ENCODE measurements around the gene PKP1. TPM values are rescaled to one million over a fixed set of nuclear protein-coding genes. Genes with fewer than 3 reads are reported as not detected.

The PKP1 gene
- total RNA-seq, 6 experiments from 2014 or later = not detected

DNA sequence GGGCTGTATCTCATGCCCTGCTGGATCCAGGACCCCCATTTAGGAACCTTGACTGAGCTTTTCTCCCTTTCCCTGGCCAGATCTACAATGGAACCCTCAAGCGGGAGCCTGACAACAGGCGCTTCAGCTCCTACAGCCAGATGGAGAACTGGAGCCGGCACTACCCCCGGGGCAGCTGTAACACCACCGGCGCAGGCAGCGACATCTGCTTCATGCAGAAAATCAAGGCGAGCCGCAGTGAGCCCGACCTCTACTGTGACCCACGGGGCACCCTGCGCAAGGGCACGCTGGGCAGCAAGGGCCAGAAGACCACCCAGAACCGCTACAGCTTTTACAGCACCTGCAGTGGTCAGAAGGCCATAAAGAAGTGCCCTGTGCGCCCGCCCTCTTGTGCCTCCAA, 29.8 kb downstream of the PKP1 start:
- ATAC-seq = no peak

DNA sequence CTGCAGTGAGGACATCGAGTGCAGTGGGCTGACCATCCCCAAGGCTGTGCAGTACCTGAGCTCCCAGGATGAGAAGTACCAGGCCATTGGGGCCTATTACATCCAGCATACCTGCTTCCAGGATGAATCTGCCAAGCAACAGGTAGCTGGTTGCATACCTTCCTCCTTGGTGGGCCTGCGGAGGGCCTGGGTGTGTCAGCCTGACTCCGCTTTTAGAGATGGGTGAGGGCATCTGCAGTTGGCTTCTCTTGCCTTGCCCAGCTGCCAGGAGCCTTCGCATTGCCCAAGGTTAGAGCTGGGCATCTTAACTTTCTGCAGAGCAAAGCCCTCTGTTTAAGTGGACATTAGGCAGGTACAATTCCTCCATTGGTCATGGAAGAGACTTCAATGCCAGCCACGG, 33.2 kb downstream of the PKP1 start:
- no peaks in the 10 kb centered on the region for H3K4me1 ChIP-seq
- no peaks in the 10 kb centered on the region for H3K9me3 ChIP-seq
- 71% methylated on average over 1 of the region's 5 CpGs for WGBS (ENCODE audit: insufficient coverage, low coverage, low lambda C conversion rate, missing lambda C conversion rate)
- no peak overlapping the region for H3K4me3 ChIP-seq
- no peak overlapping the region for H3K27ac ChIP-seq
- intact Hi-C loops (cut with DNase I) = no loop called here
- DNase-seq (no peak), ATAC-seq (no peak)
- H3K27me3 ChIP-seq = no peaks in the 10 kb centered on the region
- H3K36me3 ChIP-seq = no peaks in the 10 kb centered on the region
- TF ChIP-seq, protein P1, sequence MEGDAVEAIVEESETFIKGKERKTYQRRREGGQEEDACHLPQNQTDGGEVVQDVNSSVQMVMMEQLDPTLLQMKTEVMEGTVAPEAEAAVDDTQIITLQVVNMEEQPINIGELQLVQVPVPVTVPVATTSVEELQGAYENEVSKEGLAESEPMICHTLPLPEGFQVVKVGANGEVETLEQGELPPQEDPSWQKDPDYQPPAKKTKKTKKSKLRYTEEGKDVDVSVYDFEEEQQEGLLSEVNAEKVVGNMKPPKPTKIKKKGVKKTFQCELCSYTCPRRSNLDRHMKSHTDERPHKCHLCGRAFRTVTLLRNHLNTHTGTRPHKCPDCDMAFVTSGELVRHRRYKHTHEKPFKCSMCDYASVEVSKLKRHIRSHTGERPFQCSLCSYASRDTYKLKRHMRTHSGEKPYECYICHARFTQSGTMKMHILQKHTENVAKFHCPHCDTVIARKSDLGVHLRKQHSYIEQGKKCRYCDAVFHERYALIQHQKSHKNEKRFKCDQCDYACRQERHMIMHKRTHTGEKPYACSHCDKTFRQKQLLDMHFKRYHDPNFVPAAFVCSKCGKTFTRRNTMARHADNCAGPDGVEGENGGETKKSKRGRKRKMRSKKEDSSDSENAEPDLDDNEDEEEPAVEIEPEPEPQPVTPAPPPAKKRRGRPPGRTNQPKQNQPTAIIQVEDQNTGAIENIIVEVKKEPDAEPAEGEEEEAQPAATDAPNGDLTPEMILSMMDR (IDR thresholded peaks at IDR 0.05) = no peak
- TF ChIP-seq POLR2A (IDR thresholded peaks at IDR 0.05) = no peak

More for the DNA sequence above, 29.8 kb downstream of the PKP1 start:
- Histone ChIP-seq H3K4me3 (no peak overlapping the region), H3K36me3 (no peaks in the 10 kb centered on the region), H3K27ac (no peak overlapping the region), H3K27me3 (no peaks in the 10 kb centered on the region), H3K4me1 (peaks cover 0 to 6% (median 2%) of the 10 kb centered on the region in 4 donors), H3K9me3 (no peaks in the 10 kb centered on the region)
- intact Hi-C loops (cut with DNase I) = no loop called here
- TF ChIP-seq, protein P1 (IDR thresholded peaks at IDR 0.05) = no peak
- no peak for DNase-seq
- no CpG with 5 or more reads among the region's 16 CpGs for WGBS (ENCODE audit: insufficient coverage, low coverage, low lambda C conversion rate, missing lambda C conversion rate)

DNA sequence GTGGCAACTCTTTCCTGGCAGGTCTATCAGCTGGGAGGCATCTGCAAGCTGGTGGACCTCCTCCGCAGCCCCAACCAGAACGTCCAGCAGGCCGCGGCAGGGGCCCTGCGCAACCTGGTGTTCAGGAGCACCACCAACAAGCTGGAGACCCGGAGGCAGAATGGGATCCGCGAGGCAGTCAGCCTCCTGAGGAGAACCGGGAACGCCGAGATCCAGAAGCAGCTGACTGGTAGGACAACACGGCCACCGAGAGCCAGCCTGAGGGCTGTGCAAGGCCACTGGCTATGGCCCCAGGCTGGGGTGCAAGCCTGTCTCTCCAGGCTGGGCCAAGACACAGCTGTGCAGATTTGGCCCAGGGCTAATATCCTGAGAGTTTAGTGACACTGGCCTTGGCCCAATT, 34.2 kb downstream of the PKP1 start:
- no peaks in the 10 kb centered on the region for H3K36me3 ChIP-seq
- H3K27me3 ChIP-seq = no peaks in the 10 kb centered on the region
- intact Hi-C loops (cut with DNase I) = no loop called here
- H3K27ac ChIP-seq = no peak overlapping the region
- ATAC-seq = no peak
- 88% methylated on average over 4 of the region's 13 CpGs for WGBS (ENCODE audit: insufficient coverage, low coverage, low lambda C conversion rate, missing lambda C conversion rate)
- TF ChIP-seq, protein P1 (IDR thresholded peaks at IDR 0.05) = no peak
- no peak for TF ChIP-seq POLR2A (IDR thresholded peaks at IDR 0.05)
- no peak for DNase-seq
- no peaks in the 10 kb centered on the region for H3K4me1 ChIP-seq
- no peak overlapping the region for H3K4me3 ChIP-seq
- H3K9me3 ChIP-seq = no peaks in the 10 kb centered on the region

DNA sequence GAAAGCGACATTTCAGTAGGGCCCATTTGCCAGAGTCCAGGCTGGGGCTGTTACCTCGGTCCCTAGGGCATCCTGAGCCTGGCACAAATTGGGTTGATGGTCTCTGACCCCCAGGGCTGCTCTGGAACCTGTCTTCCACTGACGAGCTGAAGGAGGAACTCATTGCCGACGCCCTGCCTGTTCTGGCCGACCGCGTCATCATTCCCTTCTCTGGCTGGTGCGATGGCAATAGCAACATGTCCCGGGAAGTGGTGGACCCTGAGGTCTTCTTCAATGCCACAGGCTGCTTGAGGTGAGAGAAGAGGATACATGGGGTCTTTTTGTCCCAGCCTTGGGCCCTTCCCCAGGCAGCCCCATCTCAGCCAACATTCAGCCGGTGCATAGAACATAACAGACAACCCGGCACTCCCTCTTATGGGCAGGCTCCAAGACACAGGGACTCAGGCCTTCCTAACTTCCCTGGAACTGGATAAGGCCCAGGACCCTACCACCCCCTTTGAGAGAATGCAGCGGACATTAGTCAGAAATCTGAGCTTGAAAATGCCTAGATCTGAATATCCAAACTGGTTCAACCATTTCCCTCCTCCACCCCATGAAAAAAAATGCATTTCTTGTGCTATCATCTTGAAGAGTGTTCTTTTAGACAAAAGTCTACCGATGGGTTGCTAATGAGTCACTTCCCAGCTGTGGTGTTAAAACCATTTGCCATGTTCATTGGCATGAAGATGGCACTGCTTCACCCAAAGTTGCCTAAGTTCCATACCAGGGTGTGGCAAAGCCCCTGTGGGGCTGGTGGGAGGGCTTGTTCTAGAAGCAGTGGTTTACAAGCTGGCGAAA, 35.4 kb downstream of the PKP1 start:
- peak in 1 of 3 donors; percentile 25 for DNase-seq
- ATAC-seq = no peak
- Histone ChIP-seq H3K9me3 (no peaks in the 10 kb centered on the region), H3K27me3 (no peaks in the 10 kb centered on the region), H3K4me1 (no peaks in the 10 kb centered on the region), H3K4me3 (no peak overlapping the region), H3K27ac (no peak overlapping the region), H3K36me3 (no peaks in the 10 kb centered on the region)
- 49% methylated on average over 3 of the region's 15 CpGs for WGBS (ENCODE audit: insufficient coverage, low coverage, low lambda C conversion rate, missing lambda C conversion rate)
- intact Hi-C loops (cut with DNase I) = no loop called here
- TF ChIP-seq, protein P1 (IDR thresholded peaks at IDR 0.05) = no peak
- no peak for TF ChIP-seq POLR2A (IDR thresholded peaks at IDR 0.05)
